Peyer's patch (tissue), 4 donors: ENCODE results near the gene ANKRD11.

Source experiments
- CTCF ChIP-seq, 6 experiments: fragments of 450-650 bp in 4 of 6; fragments of 200-600 bp in 2 of 6; sonication (generic) in 1 of 6; IDR thresholded peaks; one replicate each; pipeline ENCODE4 v1.5.1; 2017 to 2019; ENCODE audit warnings: antibody characterized with exemption in 6 of 6, mild to moderate bottlenecking in 3 of 6, moderate library complexity in 1 of 6
- POLR2A ChIP-seq, 2 donors: fragments of 450-650 bp; IDR thresholded peaks; one replicate each; pipeline ENCODE4 v1.5.1; 2017; ENCODE audit warnings: antibody characterized with exemption in 2 of 2, mild to moderate bottlenecking in 2 of 2, moderate library complexity in 2 of 2

GRCh38 chr16:89498839-89499238 is 8.5 kb upstream of the ANKRD11 start:
- TF ChIP-seq CTCF (IDR thresholded peaks at IDR 0.05) (no peak), POLR2A (IDR thresholded peaks at IDR 0.05) (no peak)
